Measurements from ENCODE around the gene BIN1.
A peak's percentile ranks its signal among the peaks of the same experiment; 100 is the strongest.

Gene BIN1

GRCh38 chr2:127106991-127107621 lies at the start of gene BIN1:
BIN1 (minus strand) TSS chr2:127107154; CDS start chr2:127106943, 211 bp downstream.
- DNase-seq, result peak; percentile 70 to 77

DNA sequence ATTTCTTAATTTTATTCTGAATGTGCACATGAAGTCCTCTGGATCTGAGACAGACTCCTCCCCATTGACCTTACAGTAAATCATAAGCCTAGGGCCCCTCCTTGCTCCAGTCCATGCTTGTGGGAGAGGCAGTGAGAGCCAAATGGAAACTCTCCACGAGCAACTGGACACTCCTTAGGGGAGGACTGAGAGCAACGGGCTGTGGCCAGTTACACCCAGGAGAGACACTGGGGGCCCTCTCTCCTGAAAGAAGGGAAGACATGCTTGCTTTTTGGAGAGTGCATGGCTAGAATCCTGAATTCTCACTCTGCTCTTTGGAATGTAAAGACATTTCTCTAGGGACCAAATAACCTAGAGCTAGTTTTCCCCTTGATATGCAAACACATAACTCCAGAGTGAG lies 49.0 kb upstream of the BIN1 start:
- DNase-seq, result no peak

GRCh38 chr2:127155028-127155581 lies 48.2 kb upstream of the BIN1 start:
- DNase-seq, result no peak

DNA sequence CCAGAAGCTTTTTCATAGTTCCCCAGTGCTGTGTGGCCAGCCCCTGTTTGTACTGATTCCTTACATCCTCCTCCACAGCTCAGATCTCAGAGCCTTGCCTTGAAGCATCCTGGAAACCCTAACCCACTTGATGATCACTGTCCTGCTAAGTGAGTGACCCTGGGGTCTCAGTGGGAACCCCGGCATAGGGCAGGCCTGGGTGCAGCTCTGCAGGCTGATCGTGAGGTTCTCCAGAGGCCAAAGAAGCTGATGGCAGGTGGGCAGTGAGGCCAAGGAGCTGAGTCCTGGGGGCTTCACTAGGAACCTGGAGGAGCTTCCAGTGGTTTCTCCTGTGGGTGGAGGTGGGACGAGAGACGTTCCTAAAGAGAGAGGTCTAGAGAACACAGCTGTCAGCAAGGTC lies 47.4 kb upstream of the BIN1 start:
- DNase-seq, result no peak

DNA sequence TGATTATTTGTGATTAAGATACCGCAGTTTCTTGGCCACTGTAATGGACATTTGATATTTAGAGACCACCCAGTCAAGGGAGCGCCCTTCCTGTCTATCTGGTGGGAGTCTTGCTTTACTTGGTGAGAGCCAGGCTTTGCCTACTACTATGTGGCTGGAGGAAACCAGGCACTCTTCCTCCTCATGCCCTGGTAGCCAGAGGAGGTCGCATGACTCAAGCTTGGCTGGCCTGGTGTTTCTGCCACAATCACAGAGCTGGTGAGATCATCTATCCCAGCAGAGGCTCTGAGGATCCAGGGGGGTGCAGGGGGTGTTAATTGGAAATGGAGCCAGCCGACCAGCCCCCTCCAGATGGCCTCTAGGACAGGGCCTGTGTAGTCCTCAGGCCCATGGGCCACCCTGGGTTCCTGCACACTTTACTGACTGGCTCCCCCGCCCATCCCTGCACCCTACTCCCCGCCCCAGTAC lies 46.8 kb upstream of the BIN1 start:
- no peak for DNase-seq

DNA sequence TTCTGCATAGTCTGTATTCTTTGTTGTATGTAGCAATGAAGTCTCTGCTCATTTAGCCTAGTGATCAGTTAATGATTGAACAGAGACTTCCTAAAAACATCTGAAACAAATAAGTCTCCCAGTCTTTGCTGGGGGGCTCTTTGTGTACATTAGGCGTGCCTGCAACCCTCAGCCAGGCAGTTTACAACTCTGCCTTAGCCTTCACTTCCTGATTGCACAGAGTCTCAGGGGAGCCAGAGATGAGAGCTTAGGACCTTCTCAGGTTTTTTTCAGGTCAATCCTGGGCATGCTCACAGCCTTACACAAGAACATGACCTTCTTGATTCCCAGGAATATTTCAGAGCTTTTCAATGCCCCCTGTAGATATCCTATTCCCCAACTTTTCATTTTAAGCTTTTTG lies 44.0 kb upstream of the BIN1 start:
- DNase-seq, result no peak

GRCh38 chr2:127149384-127149783 lies 42.4 kb upstream of the BIN1 start:
- DNase-seq, result no peak

- no peak for DNase-seq
These were observed 40.0 kb upstream of the BIN1 start for GRCh38 chr2:127146820-127147502.

DNA sequence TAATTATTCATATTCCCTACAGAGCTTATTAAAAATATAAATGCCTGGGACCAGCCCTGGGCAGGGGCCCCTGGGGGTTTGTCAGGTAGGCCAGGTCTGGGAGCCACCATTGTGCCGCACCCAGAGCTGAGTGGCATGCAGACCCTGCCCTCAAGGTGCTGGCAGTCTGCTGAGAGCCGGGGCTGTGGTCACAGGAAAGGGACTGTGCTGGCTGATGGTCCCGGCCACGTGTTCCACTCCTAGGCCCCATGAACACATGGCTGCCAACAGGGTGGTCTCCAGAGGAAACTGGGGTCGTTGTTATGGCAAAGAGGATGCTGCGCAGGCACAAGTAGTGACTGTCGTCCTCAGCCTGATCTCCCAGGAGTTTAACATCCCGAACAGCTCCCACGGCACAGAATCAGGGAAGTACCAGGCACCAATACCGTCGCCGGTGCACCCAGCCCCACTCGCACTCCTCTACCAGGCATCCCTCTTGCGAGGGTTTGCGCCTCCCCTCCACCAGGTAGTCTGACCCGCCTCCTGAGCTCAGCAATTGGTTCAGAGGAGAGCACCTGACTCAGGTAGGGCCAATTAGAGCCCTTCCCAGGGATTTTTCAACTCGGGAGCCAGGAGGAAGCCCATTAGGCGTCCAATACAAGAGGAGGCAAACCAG lies 39.2 kb upstream of the BIN1 start:
- DNase-seq, result no peak

DNA sequence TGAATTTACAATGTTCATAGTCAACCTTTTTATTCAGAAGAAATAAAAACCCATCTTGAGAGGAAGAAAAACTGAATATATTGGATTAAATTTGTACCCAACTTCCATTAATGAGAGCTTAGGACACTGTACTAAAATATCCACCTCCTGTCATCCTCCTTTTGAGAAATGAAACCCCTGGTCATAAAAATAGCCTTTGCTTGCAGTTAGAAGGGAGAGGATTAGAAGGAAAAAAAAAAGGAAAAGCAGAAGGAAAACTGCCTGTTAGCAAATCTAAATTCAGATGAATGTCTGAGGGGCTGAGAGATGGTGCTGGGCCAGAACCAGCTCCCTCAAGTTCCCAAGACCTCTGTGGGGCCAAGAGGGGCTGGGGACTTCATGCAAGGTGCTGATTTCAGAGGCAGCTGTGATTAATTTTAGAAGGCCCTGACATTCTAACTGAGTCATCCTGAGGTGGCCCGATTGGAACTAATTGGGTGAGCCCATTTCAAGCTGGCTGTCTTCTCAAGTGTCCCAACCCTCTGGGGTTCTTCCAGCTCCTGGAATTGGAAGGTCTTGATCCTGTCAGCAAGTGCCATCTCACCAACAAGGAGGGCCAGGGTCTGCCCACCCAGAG lies 38.4 kb upstream of the BIN1 start:
- DNase-seq, result no peak

DNA sequence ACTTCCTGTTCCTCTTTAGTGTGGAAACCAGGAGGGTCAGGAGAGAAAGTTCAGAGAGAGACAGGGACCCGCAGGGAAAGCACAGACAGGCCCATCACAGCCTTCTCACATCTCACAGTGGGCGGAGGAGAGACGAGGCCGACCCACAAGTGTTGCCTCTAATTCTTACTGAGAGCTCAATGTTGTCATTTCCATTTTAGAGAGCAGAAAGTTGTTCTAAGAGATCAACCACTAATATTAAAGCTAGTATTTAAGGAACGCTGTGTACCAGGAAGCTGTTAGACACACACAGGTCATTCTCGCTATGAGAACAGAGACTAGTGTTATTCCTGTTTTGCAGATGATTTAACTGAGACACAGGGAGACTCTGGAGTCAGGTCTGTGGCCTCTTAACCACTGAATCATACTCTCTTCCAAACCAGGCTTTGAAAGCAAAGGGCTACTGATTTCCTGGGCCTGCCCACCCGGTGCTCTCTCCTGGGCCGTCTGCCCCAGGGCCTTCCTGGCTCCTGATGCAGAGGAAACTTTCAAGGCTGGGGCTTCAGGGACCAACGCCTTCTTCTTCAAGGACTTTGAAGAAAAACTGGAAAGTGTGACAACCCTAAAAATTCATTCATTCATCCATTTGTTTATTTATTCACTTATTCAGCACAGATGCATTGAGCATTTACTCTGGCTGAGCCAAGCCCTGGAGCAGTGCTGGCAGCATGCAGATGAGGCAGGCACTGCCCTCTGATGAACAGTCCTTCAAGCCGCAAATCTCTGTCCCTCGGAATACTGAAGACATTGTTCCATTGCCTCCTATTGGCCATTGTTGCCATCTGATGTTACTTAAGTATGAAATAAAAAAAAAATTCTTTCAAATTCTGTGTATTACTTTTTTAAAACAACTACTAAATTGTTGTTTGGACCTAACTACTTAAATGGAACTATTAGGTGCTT lies 37.2 kb upstream of the BIN1 start:
- DNase-seq, result no peak

GRCh38 chr2:127142663-127143630 lies 36.0 kb upstream of the BIN1 start:
- DNase-seq, result no peak

DNA sequence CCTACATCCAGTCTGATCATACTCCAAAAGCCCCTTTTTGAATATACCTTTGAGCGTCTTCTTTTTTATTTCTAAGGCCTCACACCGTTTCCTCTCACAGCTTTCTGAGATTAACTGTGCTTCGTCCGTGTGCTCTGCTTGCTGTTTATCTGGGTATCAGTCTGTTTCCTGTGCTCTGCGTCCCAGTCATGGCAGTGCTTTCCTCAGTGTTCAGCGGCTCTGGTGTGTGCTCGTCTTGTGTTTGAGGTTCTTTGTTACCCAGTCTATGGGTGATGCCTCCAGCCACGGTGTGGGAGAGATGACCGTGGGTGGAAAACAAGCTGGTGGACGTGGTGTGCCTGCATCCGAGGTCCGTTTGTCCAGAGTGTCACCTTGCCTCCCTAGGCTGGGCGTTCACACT lies 33.6 kb upstream of the BIN1 start:
- no peak for DNase-seq

DNA sequence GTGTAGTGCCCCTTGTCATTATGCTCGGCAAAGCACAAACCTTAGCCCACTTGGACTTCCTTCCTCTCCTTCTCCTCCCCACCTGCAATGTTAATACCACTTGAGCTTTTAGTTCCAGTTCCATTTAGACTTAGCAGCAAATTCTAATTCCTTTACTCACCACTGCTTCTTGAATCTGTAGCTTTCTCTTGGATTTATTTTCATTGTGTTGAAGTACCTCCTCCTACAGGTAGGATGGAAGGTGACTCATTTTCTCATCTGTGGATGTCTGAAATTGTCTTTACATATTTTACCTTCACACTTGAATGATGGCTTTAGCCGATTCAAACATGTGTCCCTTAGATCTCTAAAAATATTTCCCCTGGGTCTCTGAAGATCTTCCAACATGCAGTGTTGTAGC lies 32.8 kb upstream of the BIN1 start:
- DNase-seq, result no peak

GRCh38 chr2:127138281-127138680 lies 31.3 kb upstream of the BIN1 start:
- DNase-seq, result no peak

- no peak for DNase-seq
These were observed 30.8 kb upstream of the BIN1 start for GRCh38 chr2:127137741-127138140.

DNA sequence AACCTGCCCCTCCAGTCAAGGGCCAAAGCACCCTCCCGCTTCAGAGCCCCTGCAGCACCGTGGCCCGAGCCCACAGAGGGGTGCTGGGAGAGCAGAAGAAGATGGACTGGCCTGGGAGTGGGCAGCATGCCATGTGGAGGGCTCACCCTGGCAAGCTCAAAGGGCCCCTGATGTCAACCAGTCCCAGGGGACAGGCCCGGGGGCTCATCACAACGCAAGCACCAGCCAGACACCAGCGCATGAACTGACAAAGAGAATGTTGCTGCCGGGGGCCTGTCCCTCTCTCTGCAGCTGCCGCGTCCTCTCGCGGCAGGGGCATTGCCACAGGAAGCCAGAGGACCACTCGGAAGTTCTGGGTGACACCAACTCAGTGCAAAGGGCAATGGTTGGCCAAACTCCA lies 30.3 kb upstream of the BIN1 start:
- no peak for DNase-seq

- peak in 1 of 2 donors; percentile 22 for DNase-seq
These were observed 28.2 kb upstream of the BIN1 start for GRCh38 chr2:127134833-127135830.

GRCh38 chr2:127134235-127134634 lies 27.3 kb upstream of the BIN1 start:
- DNase-seq, result no peak

DNA sequence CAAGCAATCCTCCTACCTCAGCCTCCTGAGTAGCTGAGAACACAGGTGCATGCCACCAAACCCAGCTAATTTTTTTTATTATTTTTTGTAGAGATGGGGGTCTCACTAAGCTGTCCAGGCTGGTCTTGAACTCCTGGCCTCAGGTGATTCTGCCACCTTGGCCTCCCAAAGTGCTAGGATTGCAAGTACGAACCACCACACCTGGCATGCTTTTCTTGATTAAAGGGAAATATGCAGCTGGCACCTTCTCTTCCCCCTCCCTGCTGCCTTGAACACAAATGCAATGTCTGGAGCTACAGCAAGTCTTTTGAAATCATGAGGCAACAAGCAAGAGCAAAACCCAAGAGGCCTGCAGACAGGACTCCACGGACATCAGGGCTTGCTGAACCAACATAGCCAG lies 26.8 kb upstream of the BIN1 start:
- no peak for DNase-seq
